Subcutaneous abdominal adipose tissue (tissue), 5 donors: ENCODE results near the gene TTF2.
"Not testable (repeated sequence)": the region's sequence is repeated elsewhere in the genome, so short reads cannot be mapped to it uniquely, and the experiment has no call there.

ENCODE experiments used
- H3K27ac ChIP-seq: one replicate; pipeline ENCODE4 v1.7.0; 2013; ENCODE audit warnings: low read depth, mild to moderate bottlenecking, inconsistent platforms, low read length, moderate library complexity
- H3K27me3 ChIP-seq, 5 donors: one replicate each; pipeline ENCODE4 v1.7.0; 2013; ENCODE audit warnings: low read length in 5 of 5, inconsistent platforms in 1 of 5; ENCODE audit not compliant: control insufficient read depth in 5 of 5, insufficient read depth in 4 of 5
- H3K36me3 ChIP-seq, 5 donors: one replicate each; pipeline ENCODE4 v1.7.0; 2013; ENCODE audit warnings: low read length in 5 of 5; ENCODE audit not compliant: control insufficient read depth in 5 of 5, insufficient read depth in 5 of 5
- H3K4me1 ChIP-seq, 5 donors: one replicate each; pipeline ENCODE4 v1.7.0; 2013; ENCODE audit warnings: low read length in 5 of 5, mild to moderate bottlenecking in 3 of 5, moderate library complexity in 1 of 5; ENCODE audit not compliant: control insufficient read depth in 5 of 5, insufficient read depth in 5 of 5
- H3K4me3 ChIP-seq, 5 donors: one replicate each; pipeline ENCODE4 v1.7.0; 2013; ENCODE audit warnings: low read length in 5 of 5, low read depth in 1 of 5
- H3K9ac ChIP-seq, 5 donors: one replicate each; pipeline ENCODE4 v1.7.0; 2013; ENCODE audit warnings: low read length in 5 of 5, mild to moderate bottlenecking in 4 of 5, moderate library complexity in 3 of 5
- H3K9me3 ChIP-seq, 5 donors: one replicate each; pipeline ENCODE4 v1.7.0; 2013; ENCODE audit warnings: low read length in 5 of 5; ENCODE audit not compliant: control insufficient read depth in 5 of 5
- donor health status: healthy.
- donor health status: healthy.
- donor health status: healthy.
- donor health status: healthy.
- donor health status: healthy.

Gene TTF2

DNA sequence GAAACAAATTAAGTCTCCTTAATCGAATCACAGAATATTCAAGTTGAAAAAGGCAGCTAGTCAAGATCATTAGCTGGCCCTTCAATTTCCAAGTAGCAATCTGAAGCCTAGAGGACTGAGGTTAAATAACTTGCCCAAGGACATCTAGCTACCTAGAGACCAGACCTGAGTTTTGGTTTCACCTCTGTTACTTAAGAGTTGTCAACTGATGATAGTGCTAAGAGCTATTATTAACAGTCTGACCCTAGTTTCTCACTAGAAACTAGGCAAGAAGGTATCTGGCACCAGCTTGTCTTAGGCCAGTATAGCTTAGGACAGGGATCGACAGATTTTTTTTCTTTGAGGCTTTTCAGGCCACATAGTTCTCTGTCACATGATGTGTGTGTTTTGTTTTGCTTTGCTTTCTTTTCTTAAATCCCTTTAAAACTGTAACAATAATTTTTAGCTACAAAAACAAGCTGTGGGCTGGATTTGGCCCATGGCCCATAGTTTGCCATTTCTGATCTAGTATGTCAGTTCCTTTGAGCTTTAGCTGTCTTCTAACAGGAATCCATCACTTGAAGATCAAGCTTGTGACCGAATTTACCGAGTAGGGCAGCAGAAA is 38.3 kb downstream of the TTF2 start:
- H3K9ac ChIP-seq: no peak overlapping the region
- H3K27me3 ChIP-seq: no peaks in the 10 kb centered on the region
- H3K36me3 ChIP-seq: peaks cover 23 to 71% (median 28%) of the 10 kb centered on the region in 5 donors
- H3K27ac ChIP-seq: no peak overlapping the region
- no peaks in the 10 kb centered on the region for H3K4me1 ChIP-seq
- no peaks in the 10 kb centered on the region for H3K9me3 ChIP-seq
- H3K4me3 ChIP-seq: no peak overlapping the region

- Histone ChIP-seq H3K36me3 (peaks cover 15 to 50% (median 26%) of the 10 kb centered on the region in 5 donors), H3K4me1 (no peaks in the 10 kb centered on the region), H3K9ac (no peak overlapping the region), H3K27ac (no peak overlapping the region), H3K4me3 (no peak overlapping the region), H3K9me3 (no peaks in the 10 kb centered on the region), H3K27me3 (no peaks in the 10 kb centered on the region)
Observed at GRCh38 chr1:117101334-117101733, 41.2 kb downstream of the TTF2 start.

DNA sequence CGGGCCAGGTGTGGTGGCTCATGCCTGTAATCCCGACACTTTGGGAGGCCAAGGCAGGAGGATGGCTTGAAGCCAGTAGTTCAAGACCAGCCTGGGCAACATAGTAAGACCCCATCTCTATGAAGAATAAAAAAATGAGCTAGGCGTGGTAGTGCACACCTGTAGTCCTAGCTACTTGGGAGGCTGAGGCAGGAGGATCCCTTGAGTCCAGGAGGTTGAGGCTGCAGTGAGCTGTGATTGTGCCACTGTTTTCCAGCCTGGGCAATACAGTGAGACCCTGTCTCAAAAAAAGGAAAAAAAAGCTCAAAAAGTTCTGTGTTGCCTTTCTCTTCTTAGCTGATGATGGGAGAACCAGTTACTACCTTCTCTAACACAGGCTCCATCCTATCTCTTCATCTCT is 41.7 kb downstream of the TTF2 start:
- H3K27ac ChIP-seq, H3K9me3 ChIP-seq, H3K4me1 ChIP-seq, H3K9ac ChIP-seq, H3K27me3 ChIP-seq, H3K4me3 ChIP-seq: not testable (repeated sequence)
- H3K36me3 ChIP-seq: peaks cover 15 to 55% (median 26%) of the 10 kb centered on the region in 5 donors

- H3K4me3 ChIP-seq: no peak overlapping the region
- peaks cover 8 to 31% (median 11%) of the 10 kb centered on the region in 5 donors for H3K36me3 ChIP-seq
- no peak overlapping the region for H3K9ac ChIP-seq
- no peaks in the 10 kb centered on the region for H3K27me3 ChIP-seq
- no peak overlapping the region for H3K27ac ChIP-seq
- no peaks in the 10 kb centered on the region for H3K4me1 ChIP-seq
- no peaks in the 10 kb centered on the region for H3K9me3 ChIP-seq
Observed at GRCh38 chr1:117104986-117105385, 44.9 kb downstream of the TTF2 start.

DNA sequence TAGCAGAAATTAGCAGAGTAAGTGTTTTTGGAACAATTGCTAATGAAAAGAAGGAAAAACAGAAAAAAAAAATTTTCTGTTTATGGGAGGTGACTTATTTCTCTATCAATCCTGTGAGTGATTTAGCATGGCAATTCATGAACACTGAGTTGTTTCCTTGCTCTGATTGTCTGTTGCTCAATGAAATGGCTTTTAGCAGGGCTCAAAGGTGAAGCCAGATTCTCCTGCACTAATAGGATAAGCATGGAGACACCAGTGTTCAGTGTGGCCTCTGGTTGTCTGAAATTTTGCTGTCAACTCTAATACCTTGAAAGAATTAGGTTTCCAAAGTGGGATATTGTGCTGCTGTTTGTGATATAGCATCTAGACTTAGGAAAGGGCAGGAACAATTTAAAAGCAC is 45.6 kb downstream of the TTF2 start:
- no peak overlapping the region for H3K4me3 ChIP-seq
- H3K27ac ChIP-seq: no peak overlapping the region
- no peaks in the 10 kb centered on the region for H3K4me1 ChIP-seq
- H3K27me3 ChIP-seq: no peaks in the 10 kb centered on the region
- no peak overlapping the region for H3K9ac ChIP-seq
- H3K9me3 ChIP-seq: no peaks in the 10 kb centered on the region
- peaks cover 9 to 26% (median 11%) of the 10 kb centered on the region in 5 donors for H3K36me3 ChIP-seq

- H3K9me3 ChIP-seq: no peaks in the 10 kb centered on the region
- H3K4me3 ChIP-seq: no peak overlapping the region
- H3K27ac ChIP-seq: no peak overlapping the region
- peaks cover 7 to 21% (median 11%) of the 10 kb centered on the region in 5 donors for H3K36me3 ChIP-seq
- H3K4me1 ChIP-seq: no peaks in the 10 kb centered on the region
- no peaks in the 10 kb centered on the region for H3K27me3 ChIP-seq
- H3K9ac ChIP-seq: no peak overlapping the region
Observed at GRCh38 chr1:117106478-117106877, 46.4 kb downstream of the TTF2 start.

DNA sequence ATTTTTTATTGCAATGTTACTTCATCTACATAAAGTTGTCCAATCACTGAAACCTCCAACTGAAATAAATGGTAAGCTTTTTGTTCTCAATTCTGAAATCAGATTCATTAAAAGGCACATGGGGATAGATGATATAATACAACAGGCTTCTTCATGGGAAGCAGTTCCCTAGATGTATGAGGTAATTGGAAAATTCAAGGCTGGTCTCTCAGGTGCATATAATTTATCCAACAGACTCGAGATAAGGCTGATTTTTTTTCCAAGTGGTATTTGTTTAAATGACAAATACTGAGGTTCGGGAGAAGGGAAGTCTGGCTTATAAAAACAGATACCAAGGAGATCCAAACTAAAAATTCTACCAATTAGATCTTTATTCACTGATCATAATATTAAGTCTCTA is 47.2 kb downstream of the TTF2 start:
- no peak overlapping the region for H3K4me3 ChIP-seq
- H3K36me3 ChIP-seq: peaks cover 3 to 18% (median 8%) of the 10 kb centered on the region in 5 donors
- no peaks in the 10 kb centered on the region for H3K27me3 ChIP-seq
- H3K9me3 ChIP-seq: no peaks in the 10 kb centered on the region
- no peak overlapping the region for H3K27ac ChIP-seq
- no peak overlapping the region for H3K9ac ChIP-seq
- no peaks in the 10 kb centered on the region for H3K4me1 ChIP-seq

- H3K9me3 ChIP-seq: no peaks in the 10 kb centered on the region
- no peak overlapping the region for H3K4me3 ChIP-seq
- no peak overlapping the region for H3K27ac ChIP-seq
- H3K27me3 ChIP-seq: no peaks in the 10 kb centered on the region
- H3K4me1 ChIP-seq: no peaks in the 10 kb centered on the region
- H3K36me3 ChIP-seq: peaks cover 9 to 32% (median 13%) of the 10 kb centered on the region in 5 donors
- H3K9ac ChIP-seq: no peak overlapping the region
Observed at GRCh38 chr1:117110774-117111173, 50.6 kb downstream of the TTF2 start.

DNA sequence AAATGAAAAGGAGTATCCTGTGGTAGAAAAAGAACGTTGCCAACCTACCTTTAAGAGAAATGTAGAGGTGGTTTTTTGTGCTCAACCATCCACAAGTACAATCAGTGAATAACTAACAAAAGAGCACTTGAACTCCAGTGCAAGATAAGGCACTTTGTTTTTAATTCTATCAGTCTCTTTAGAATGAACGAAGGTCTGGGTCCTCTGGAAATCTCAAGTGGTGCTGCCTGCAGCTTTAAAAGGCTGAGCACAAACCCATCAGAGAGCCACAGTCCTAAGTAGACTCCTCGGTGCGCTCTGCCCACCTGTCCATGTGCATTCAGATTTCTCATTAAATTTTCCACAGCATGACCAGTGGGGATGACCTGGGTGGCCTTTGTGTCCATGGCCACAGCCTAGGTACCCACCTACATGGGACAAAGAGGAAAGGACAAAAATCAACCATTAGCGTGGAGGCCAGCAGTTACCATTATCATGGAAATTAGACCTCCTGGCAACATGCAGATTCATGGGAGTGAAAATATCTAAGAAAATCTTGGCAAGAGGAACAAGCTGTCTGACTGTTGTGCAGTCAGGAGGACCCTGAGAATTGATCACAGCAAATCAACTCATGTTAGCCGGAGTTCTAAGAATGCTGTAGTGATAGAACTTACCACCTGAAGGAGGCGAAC is 52.1 kb downstream of the TTF2 start:
- Histone ChIP-seq H3K36me3 (peaks cover 9 to 30% (median 10%) of the 10 kb centered on the region in 5 donors), H3K27ac (no peak overlapping the region), H3K9me3 (no peaks in the 10 kb centered on the region)

DNA sequence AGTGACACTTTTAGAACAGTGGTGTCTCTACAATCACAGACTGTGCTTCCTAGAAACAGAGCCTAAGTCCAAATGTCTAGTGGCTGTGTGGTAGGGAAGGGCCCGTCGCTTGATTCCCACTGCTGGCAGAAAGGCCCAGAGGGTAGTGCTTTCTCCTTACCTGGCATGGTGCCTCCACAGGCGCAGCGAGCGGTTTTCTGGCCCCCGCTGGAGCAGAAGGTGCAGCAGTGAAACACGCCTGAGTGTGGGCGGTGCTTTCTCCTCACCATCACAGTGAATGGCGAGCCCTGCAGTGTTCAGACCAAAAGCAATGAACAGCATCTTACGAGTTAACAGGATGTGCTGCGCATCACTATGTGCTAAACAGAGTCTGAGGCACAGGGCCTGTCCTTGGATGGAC is 53.1 kb downstream of the TTF2 start:
- no peak overlapping the region for H3K27ac ChIP-seq
- no peaks in the 10 kb centered on the region for H3K9me3 ChIP-seq
- peaks cover 9 to 30% (median 10%) of the 10 kb centered on the region in 5 donors for H3K36me3 ChIP-seq
- H3K9ac ChIP-seq: no peak overlapping the region
- H3K27me3 ChIP-seq: no peaks in the 10 kb centered on the region
- H3K4me1 ChIP-seq: no peaks in the 10 kb centered on the region
- no peak overlapping the region for H3K4me3 ChIP-seq

More for the DNA sequence above, 52.1 kb downstream of the TTF2 start:
- no peak overlapping the region for H3K9ac ChIP-seq
- no peaks in the 10 kb centered on the region for H3K4me1 ChIP-seq
- no peaks in the 10 kb centered on the region for H3K27me3 ChIP-seq
- no peak overlapping the region for H3K4me3 ChIP-seq
